RWPE2 (cell line): ENCODE measurements around the gene PTBP1.
A peak's percentile ranks its signal among the peaks of the same experiment; 100 is the strongest.

ENCODE experiments used
- ATAC-seq: fragments of 200-7000 bp; cut with Tn5 transposase; 3 replicates; pipeline ENCODE4 v1.9.1; 2021; ENCODE audit warnings: low read depth
- DNase-seq: peaks from one replicate; pipeline ENCODE4 v3.0.0-alpha.2; 2020; ENCODE audit warnings: low spot score
- H3K27ac ChIP-seq: fragments of 450-650 bp; 2 replicates; pipeline ENCODE4 v1.5.1; 2017; ENCODE audit warnings: mild to moderate bottlenecking; ENCODE audit not compliant: poor library complexity, severe bottlenecking
- H3K27me3 ChIP-seq: fragments of 250-450 bp; sonication (Bioruptor Pico); 2 replicates; pipeline ENCODE4 v1.5.1; 2021; ENCODE audit warnings: mild to moderate bottlenecking, moderate library complexity; ENCODE audit not compliant: insufficient read depth, poor library complexity, severe bottlenecking
- H3K36me3 ChIP-seq: fragments of 250-450 bp; sonication (Bioruptor Pico); 2 replicates; pipeline ENCODE4 v1.5.1; 2020; ENCODE audit warnings: low read depth, mild to moderate bottlenecking, moderate library complexity
- H3K4me1 ChIP-seq: fragments of 250-450 bp; sonication (Bioruptor Pico); 2 replicates; pipeline ENCODE4 v1.5.1; 2021; ENCODE audit warnings: mild to moderate bottlenecking, moderate library complexity; ENCODE audit not compliant: insufficient read depth, poor library complexity, severe bottlenecking
- H3K4me3 ChIP-seq: fragments of 250-450 bp; sonication (Bioruptor Pico); 2 replicates; pipeline ENCODE4 v1.5.1; 2021; ENCODE audit warnings: mild to moderate bottlenecking, moderate library complexity; ENCODE audit not compliant: severe bottlenecking
- H3K9me3 ChIP-seq: fragments of 250-450 bp; sonication (Bioruptor Pico); 2 replicates; pipeline ENCODE4 v1.5.1; 2021; ENCODE audit warnings: mild to moderate bottlenecking, moderate library complexity; ENCODE audit not compliant: severe bottlenecking
- CTCF ChIP-seq: fragments of 450-650 bp; IDR thresholded peaks from one replicate; pipeline ENCODE4 v1.5.1; 2017; ENCODE audit warnings: mild to moderate bottlenecking, moderate library complexity; ENCODE audit not compliant: poor library complexity, severe bottlenecking

Gene PTBP1

DNA sequence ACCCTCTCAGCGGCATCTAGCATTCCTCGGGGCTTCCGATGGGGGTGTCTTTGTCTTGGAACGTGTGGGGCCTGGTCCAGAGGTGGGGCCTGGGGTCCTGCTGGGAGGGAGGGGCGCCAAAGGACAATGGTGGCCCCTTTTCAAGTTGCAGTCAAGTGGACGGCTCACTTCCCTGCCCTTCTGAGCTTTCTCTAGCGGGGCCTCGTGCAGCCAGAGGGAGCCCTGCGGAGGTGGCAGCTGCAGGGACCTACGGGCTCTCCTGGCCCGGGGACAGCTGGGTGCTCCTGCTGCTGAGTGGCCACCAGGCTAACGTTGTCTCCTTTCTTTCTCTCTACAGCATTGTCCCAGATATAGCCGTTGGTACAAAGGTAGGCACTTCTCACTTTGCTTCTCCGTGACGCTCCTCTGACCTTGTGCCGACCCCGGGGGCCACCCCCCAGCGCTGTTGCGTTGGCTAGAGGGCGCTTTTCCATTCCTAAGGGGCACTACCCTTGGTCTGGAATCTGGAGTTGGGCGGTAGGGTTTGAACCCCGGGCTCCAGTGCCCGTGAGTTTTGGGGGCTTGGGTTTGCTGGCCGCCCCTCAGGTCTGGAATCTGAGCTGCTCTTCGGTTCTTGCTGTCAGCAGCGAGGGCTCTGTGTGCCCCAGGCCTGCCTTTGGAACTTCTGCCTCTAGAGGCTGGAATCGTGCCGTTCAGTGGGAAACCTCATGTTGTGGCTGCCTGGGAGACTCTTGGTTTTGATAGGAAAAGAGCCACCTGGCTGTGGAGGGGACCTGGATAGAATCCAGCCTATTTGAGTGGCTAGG is 2.0 kb downstream of the PTBP1 start:
- Histone ChIP-seq H3K36me3 (peaks cover 64% of the 10 kb centered on the region), H3K27ac (peak overlapping the region; percentile 89), H3K27me3 (no peaks in the 10 kb centered on the region), H3K4me3 (peak overlapping the region; percentile 73), H3K4me1 (peaks cover 9% of the 10 kb centered on the region), H3K9me3 (no peaks in the 10 kb centered on the region)
- TF ChIP-seq CTCF = peak; percentile 39
- DNase-seq (no peak), ATAC-seq (no peak)

DNA sequence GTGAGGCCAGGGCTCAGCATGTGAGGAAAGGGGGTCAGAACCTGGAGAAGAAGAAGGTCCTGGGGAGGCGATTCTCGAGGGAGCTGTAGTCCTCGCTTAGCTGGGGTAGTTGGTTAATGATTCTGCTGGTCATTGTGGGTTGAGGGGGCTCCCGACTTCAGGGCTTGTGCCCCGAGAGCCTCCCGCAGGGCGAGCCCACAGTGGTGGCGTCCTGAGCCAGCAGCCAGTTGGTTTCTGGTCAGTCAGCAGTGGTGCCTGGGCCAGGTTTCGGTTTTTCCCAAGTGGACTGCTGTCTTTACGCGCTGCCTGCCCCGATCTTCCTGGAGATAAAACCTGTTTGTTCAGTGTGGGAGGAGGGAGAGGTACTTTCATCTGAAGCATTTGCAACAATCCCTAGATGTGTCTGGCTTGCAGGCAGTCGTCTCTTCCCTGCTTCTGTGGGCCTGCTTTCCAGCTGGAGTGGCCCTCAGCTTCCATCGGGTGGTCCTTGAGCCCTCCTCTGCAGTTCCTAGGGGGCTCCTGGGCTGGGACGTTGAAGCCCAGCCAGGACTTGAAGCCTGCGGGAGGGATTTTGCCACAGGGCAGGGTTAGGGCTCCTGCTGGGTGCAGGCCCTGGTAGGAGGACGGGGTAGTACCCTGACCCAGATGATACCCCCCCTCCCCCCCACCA is 3.2 kb downstream of the PTBP1 start:
- TF ChIP-seq CTCF = no peak
- peak overlapping the region; percentile 89 for H3K27ac ChIP-seq

GRCh38 chr19:801030-801860 is 4.0 kb downstream of the PTBP1 start:
- H3K4me3 ChIP-seq = peak overlapping the region; percentile 73
- peaks cover 80% of the 10 kb centered on the region for H3K36me3 ChIP-seq
- H3K4me1 ChIP-seq = peaks cover 9% of the 10 kb centered on the region
- TF ChIP-seq CTCF = no peak
- no peak for DNase-seq
- H3K27ac ChIP-seq = peak overlapping the region; percentile 89
- H3K27me3 ChIP-seq = no peaks in the 10 kb centered on the region
- H3K9me3 ChIP-seq = no peaks in the 10 kb centered on the region
- peak; percentile 4; the same call in 2 of the 3 replicates for ATAC-seq

More for the DNA sequence above, 3.2 kb downstream of the PTBP1 start:
- no peak for ATAC-seq
- Histone ChIP-seq H3K27me3 (no peaks in the 10 kb centered on the region), H3K4me3 (peak overlapping the region; percentile 73), H3K4me1 (peaks cover 9% of the 10 kb centered on the region), H3K9me3 (no peaks in the 10 kb centered on the region), H3K36me3 (peaks cover 76% of the 10 kb centered on the region)
- no peak for DNase-seq

DNA sequence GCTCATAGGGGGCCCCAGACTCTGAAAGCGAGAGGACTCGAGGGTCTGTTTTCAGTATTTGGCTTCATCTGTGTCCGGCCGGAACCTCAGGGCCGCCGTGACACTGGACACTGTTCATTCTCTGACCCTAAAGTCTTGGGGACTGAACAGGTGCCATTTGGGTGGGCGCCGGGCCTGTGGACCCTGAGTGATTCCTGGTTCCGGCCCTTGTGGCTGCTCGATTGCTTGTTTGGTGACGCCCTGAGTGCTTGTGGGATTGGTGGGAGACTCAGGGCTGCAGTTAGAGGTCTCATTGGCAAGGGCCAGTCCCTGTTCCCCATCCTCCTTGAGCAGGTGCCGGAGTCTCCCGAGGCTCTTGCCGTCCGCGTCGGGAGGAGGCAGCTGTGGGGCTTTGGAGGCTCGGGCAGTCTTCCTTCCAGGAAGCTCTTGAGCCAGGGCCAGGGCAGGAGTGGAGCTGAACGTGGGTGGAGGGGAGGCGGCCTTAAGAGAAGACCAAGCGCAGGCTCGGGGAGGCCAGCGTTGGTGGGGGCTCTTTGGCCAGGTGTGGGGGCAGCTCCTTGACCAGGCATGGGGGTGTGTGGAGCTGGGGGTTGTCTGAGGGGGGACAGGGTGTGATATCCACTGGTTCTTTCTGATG is 4.7 kb downstream of the PTBP1 start:
- TF ChIP-seq CTCF = no peak
- Histone ChIP-seq H3K9me3 (no peaks in the 10 kb centered on the region), H3K4me3 (peak overlapping the region; percentile 73), H3K4me1 (peaks cover 9% of the 10 kb centered on the region), H3K27me3 (no peaks in the 10 kb centered on the region), H3K27ac (peak overlapping the region; percentile 89), H3K36me3 (peaks cover 87% of the 10 kb centered on the region)
- no peak for DNase-seq
- ATAC-seq = no peak
